GM12878 (cell line): ENCODE results near the gene TMEM176A. TPM values are rescaled to one million over a fixed set of nuclear protein-coding genes. Genes with fewer than 3 reads are reported as not detected.

Experiments
- ATAC-seq: fragments of 200-7000 bp; cut with Tn5 transposase; 3 replicates; pipeline ENCODE4 v1.9.1; 2020; ENCODE audit warnings: mild to moderate bottlenecking, moderate library complexity
- BruUV-seq: library from RNA; stranded (reverse); fragments of 400-500 nt; replicated peaks from 2 replicates; lab custom pipeline; 2021; lab: Mats Ljungman, UMichigan
- CTCF ChIA-PET: fragments of 300-600 bp; sonication (Branson Sonifier 250); formaldehyde crosslinking; extraction: SDS; loops from one replicate; lab custom pipeline; 2021; ENCODE audit warnings: inconsistent platforms; lab: Yijun Ruan, JAX
- POLR2A ChIA-PET: fragments of 350-600 bp; formaldehyde crosslinking; extraction: SDS; loops from one replicate; lab custom pipeline; 2021; ENCODE audit warnings: inconsistent platforms; lab: Charles Lee
- RAD21 ChIA-PET: fragments of 300-600 bp; sonication (Branson Sonifier 250); formaldehyde crosslinking; loops from one replicate; lab custom pipeline; 2023; ENCODE audit warnings: antibody characterized with exemption; ENCODE audit not compliant: unreplicated experiment; lab: Charles Lee
- SMC1A ChIA-PET: fragments of 300-600 bp; sonication (Branson Sonifier 250); formaldehyde crosslinking; loops from one replicate; lab custom pipeline; 2023; ENCODE audit not compliant: unreplicated experiment, uncharacterized antibody; lab: Charles Lee
- DNase-seq: peaks from one replicate; pipeline ENCODE4 v3.0.0-alpha.2; 2011; ENCODE audit warnings: low read depth, low spot score
- FAIRE-seq: peaks from 3 replicates; lab custom pipeline; 2011; peaks lifted over from hg19 to GRCh38; lab: Jason Lieb, UNC
- H2AFZ ChIP-seq: 2 replicates; pipeline ENCODE4 v1.6.0; 2011; ENCODE audit warnings: low read depth, low read length, control low read depth; ENCODE audit not compliant: control insufficient read depth
- H3K27ac ChIP-seq: 2 replicates; pipeline ENCODE4 v1.5.1; 2011; ENCODE audit warnings: control low read depth; ENCODE audit not compliant: control insufficient read depth, insufficient read depth
- H3K27me3 ChIP-seq, 2 experiments: replicated peaks in 1 of 2; 2 replicates each; pipeline versions ENCODE4 v1.6.0 to v1.6.1; 2011; ENCODE audit warnings: low read length in 1 of 2; ENCODE audit not compliant: control insufficient read depth in 2 of 2, insufficient read depth in 2 of 2
- H3K36me3 ChIP-seq, 2 experiments: 2 replicates each; pipeline ENCODE4 v1.5.1; 2011; ENCODE audit warnings: low read length in 1 of 2; ENCODE audit not compliant: control insufficient read depth in 2 of 2, insufficient read depth in 2 of 2
- H3K4me1 ChIP-seq: 2 replicates; pipeline ENCODE4 v1.6.1; 2011; ENCODE audit warnings: mild to moderate bottlenecking, low read length, moderate library complexity, mixed read lengths; ENCODE audit not compliant: control insufficient read depth, insufficient read depth
- H3K4me2 ChIP-seq: 2 replicates; pipeline ENCODE4 v1.6.0; 2011; ENCODE audit warnings: control low read depth; ENCODE audit not compliant: control insufficient read depth, insufficient read depth
- H3K4me3 ChIP-seq: fragments of 200-600 bp; sonication (generic); 2 replicates; pipeline ENCODE4 v1.5.1; 2016
- H3K79me2 ChIP-seq: 2 replicates; pipeline ENCODE4 v1.6.0; 2011; ENCODE audit warnings: low read length; ENCODE audit not compliant: control insufficient read depth, insufficient read depth
- H3K9ac ChIP-seq: 2 replicates; pipeline ENCODE4 v1.8.0; 2011; ENCODE audit warnings: low read length, control low read depth, mixed read lengths; ENCODE audit not compliant: control insufficient read depth, insufficient read depth
- H3K9me3 ChIP-seq: replicated peaks from 3 replicates; pipeline ENCODE4 v1.5.1; 2011; ENCODE audit warnings: mild to moderate bottlenecking, low read length; ENCODE audit not compliant: control insufficient read depth, insufficient read depth
- H4K20me1 ChIP-seq: 2 replicates; pipeline ENCODE4 v1.6.0; 2011; ENCODE audit not compliant: control insufficient read depth, insufficient read depth
- CBX3 ChIP-seq: fragments of 200-600 bp; sonication (generic); IDR thresholded peaks from 2 replicates; pipeline ENCODE4 v1.6.1; 2016; ENCODE audit warnings: low read depth, borderline replicate concordance
- EP300 ChIP-seq, 2 experiments: fragments of 150-350 bp in 1 of 2; IDR thresholded peaks; 2 replicates each; pipeline ENCODE4 v1.6.1; 2011 to 2012; ENCODE audit warnings: low read depth in 2 of 2, low read length in 2 of 2, borderline replicate concordance in 1 of 2, improper control_type of control experiment in 1 of 2, inconsistent platforms in 1 of 2; ENCODE audit not compliant: control insufficient read depth in 1 of 2
- LARP7 ChIP-seq: fragments of 450-650 bp; IDR thresholded peaks from 2 replicates; pipeline ENCODE4 v1.6.1; 2017; ENCODE audit warnings: mild to moderate bottlenecking
- NRF1 ChIP-seq: conservative IDR thresholded peaks from 2 replicates; pipeline ENCODE4 v1.6.1; 2011; ENCODE audit warnings: mild to moderate bottlenecking, low read depth, low read length, improper control_type of control experiment
- RFX5 ChIP-seq: IDR thresholded peaks from 2 replicates; pipeline ENCODE4 v1.6.1; 2011; ENCODE audit warnings: low read depth, low read length, improper control_type of control experiment
- SUPT20H ChIP-seq: IDR thresholded peaks from 2 replicates; pipeline ENCODE4 v1.6.1; 2011; ENCODE audit warnings: low read depth, mild to moderate bottlenecking, low read length, moderate library complexity, borderline replicate concordance; ENCODE audit not compliant: control insufficient read depth
- ZBED1 ChIP-seq: IDR thresholded peaks from 2 replicates; pipeline ENCODE4 v1.6.1; 2016; ENCODE audit warnings: borderline replicate concordance
- ZNF217 ChIP-seq: fragments of 450-650 bp; IDR thresholded peaks from 2 replicates; pipeline ENCODE4 v1.6.1; 2017; ENCODE audit warnings: antibody characterized with exemption, mild to moderate bottlenecking
- ZNF24 ChIP-seq: fragments of 450-650 bp; IDR thresholded peaks from 2 replicates; pipeline ENCODE4 v1.6.1; 2017; ENCODE audit warnings: antibody characterized with exemption, mild to moderate bottlenecking
- WGBS: methylation state at CpG from one replicate; pipeline ENCODE4 v1.1.6; 2016; ENCODE audit warnings: low lambda C conversion rate; ENCODE audit not compliant: insufficient replicate concordance, insufficient coverage; ENCODE audit errors: missing lambda C conversion rate; 5-methylcytosine and 5-hydroxymethylcytosine counted together
- in situ Hi-C: fragments of 300-500 bp; cut with MboI; formaldehyde crosslinking; loops from 9 replicates; pipeline ENCODE4 v1.14.3; 2018; ENCODE audit warnings: mixed read lengths
- intact Hi-C: fragments of 100-400 bp; cut with micrococcal nuclease; formaldehyde crosslinking; loops from one replicate; pipeline ENCODE4 v1.14.2; 2022; ENCODE audit not compliant: unreplicated experiment
- polyA plus RNA-seq, 11 experiments: library from polyadenylated mRNA; depleted of rRNA in 4 of 11; unstranded in 6 of 11; stranded (reverse) in 5 of 11; fragments of >200 nt; fragmentation: Nextera tagmentation in 4 of 11; fragmentation: Illumina TruSeq in 1 of 11; extraction: Ambion mirVana in 4 of 11; extraction: Trizol in 1 of 11; gene quantifications; 1 replicate in 1 of 11; 2 replicates in 10 of 11; pipeline versions ENCODE4 v1.2.1 to v1.2.3, GENCODE V29; 2011 to 2016; ENCODE audit warnings: inconsistent platforms in 2 of 11, missing spikeins in 2 of 11, low read depth in 1 of 11
- total RNA-seq, 4 experiments: library from RNA; depleted of rRNA in 3 of 4; stranded (reverse); fragments of >200 nt in 3 of 4; fragmentation: Illumina TruSeq in 1 of 4; extraction: Trizol in 1 of 4; gene quantifications; 2 replicates each; pipeline versions ENCODE4 v1.2.1 to v1.2.3, GENCODE V29; 2013 to 2021
- TF ChIP-seq, protein P1 (sequence below): fragments of 450-650 bp; IDR thresholded peaks from 2 replicates; pipeline ENCODE4 v1.6.1; 2018; ENCODE audit warnings: borderline replicate concordance, mild to moderate bottlenecking; ENCODE audit not compliant: partially characterized antibody
- TF ChIP-seq, protein P2 (sequence below): fragments of 450-650 bp; IDR thresholded peaks from 2 replicates; pipeline ENCODE4 v1.6.1; 2017; ENCODE audit warnings: borderline replicate concordance
- TF ChIP-seq, protein P3 (sequence below): fragments of 450-650 bp; IDR thresholded peaks from 2 replicates; pipeline ENCODE4 v1.6.1; 2017; ENCODE audit warnings: antibody characterized with exemption, mild to moderate bottlenecking, moderate library complexity
- TF ChIP-seq, protein P4 (sequence below): IDR thresholded peaks from 2 replicates; pipeline ENCODE4 v1.6.1; 2012; ENCODE audit warnings: mild to moderate bottlenecking, low read depth, low read length

TMEM176A gene
- total and polyA plus RNA-seq, 10 of the 15 experiments (the other 5 are each of a cell fraction or from before 2014, with no cell fraction given): not detected

DNA sequence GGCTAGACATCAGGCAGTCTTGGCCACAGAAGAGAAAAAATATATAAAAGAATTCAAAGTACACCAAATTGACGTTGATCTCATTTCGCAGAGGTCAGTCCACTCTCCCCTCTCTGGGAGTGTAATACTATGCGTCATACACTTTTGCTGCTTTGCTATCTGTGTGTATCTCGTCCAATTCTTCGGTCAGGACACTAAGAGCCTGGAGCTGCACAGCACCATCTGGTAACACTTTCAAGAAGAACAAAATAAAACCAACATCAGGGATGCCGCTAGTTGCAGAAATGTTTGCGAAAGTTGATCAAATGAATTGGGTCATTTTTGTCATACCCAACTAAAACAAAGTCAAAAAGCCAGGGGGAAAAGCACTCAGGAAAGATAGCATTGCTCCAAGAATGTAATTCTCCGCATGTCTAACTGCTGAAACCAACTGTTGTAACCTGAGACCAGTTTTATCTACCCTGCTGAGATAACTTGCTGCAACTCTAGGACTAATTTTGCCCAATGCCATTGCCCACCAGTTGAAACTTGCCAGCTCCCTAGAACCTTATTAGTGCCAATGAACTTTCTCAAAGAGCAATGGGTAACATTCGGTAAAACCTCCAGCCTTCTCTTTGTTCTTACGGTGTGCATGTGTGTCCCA is 23.0 kb downstream of the TMEM176A start:
- Histone ChIP-seq H3K9me3 (no peaks in the 10 kb centered on the region; the same call in 2 of the 3 replicates), H4K20me1 (no peaks in the 10 kb centered on the region), H3K27ac (no peak overlapping the region), H2AFZ (no peak overlapping the region), H3K4me3 (no peak overlapping the region), H3K4me1 (no peaks in the 10 kb centered on the region), H3K36me3 (no peaks in the 10 kb centered on the region), H3K9ac (no peak overlapping the region), H3K4me2 (no peak overlapping the region), H3K79me2 (no peaks in the 10 kb centered on the region), H3K27me3 (peaks cover 0 to 2% of the 10 kb centered on the region in 2 experiments; a peak in 2 of 4 replicates)
- DNase-seq (no peak), FAIRE-seq (no peak), ATAC-seq (no peak)
- CTCF ChIA-PET: interaction anchor here (0.7 to 1.1 kb wide), 2 partner anchors 19 to 75 kb away, joined by 3 read pairs; no protein-coding TSS in a partner anchor
- in situ Hi-C loops (no loop called here), intact Hi-C loops (no loop called here)
- SMC1A ChIA-PET: interaction anchor here (0.7 to 1.1 kb wide), 2 partner anchors 8 to 10 kb away, joined by 3 read pairs; no protein-coding TSS in a partner anchor
- RAD21 ChIA-PET: no interaction called here
- POLR2A ChIA-PET: no interaction called here
- BruUV-seq: no TSS peak
- 52% methylated on average over 10 of the region's 10 CpGs for WGBS
- TF ChIP-seq, protein P1, sequence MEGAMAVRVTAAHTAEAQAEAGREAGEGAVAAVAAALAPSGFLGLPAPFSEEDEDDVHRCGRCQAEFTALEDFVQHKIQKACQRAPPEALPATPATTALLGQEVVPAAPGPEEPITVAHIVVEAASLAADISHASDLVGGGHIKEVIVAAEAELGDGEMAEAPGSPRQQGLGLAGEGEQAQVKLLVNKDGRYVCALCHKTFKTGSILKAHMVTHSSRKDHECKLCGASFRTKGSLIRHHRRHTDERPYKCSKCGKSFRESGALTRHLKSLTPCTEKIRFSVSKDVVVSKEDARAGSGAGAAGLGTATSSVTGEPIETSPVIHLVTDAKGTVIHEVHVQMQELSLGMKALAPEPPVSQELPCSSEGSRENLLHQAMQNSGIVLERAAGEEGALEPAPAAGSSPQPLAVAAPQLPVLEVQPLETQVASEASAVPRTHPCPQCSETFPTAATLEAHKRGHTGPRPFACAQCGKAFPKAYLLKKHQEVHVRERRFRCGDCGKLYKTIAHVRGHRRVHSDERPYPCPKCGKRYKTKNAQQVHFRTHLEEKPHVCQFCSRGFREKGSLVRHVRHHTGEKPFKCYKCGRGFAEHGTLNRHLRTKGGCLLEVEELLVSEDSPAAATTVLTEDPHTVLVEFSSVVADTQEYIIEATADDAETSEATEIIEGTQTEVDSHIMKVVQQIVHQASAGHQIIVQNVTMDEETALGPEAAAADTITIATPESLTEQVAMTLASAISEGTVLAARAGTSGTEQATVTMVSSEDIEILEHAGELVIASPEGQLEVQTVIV: no peak
- no peak for TF ChIP-seq LARP7
- no peak for TF ChIP-seq CBX3
- TF ChIP-seq, protein P2, sequence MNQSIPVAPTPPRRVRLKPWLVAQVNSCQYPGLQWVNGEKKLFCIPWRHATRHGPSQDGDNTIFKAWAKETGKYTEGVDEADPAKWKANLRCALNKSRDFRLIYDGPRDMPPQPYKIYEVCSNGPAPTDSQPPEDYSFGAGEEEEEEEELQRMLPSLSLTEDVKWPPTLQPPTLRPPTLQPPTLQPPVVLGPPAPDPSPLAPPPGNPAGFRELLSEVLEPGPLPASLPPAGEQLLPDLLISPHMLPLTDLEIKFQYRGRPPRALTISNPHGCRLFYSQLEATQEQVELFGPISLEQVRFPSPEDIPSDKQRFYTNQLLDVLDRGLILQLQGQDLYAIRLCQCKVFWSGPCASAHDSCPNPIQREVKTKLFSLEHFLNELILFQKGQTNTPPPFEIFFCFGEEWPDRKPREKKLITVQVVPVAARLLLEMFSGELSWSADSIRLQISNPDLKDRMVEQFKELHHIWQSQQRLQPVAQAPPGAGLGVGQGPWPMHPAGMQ: no peak
- TF ChIP-seq, protein P3, sequence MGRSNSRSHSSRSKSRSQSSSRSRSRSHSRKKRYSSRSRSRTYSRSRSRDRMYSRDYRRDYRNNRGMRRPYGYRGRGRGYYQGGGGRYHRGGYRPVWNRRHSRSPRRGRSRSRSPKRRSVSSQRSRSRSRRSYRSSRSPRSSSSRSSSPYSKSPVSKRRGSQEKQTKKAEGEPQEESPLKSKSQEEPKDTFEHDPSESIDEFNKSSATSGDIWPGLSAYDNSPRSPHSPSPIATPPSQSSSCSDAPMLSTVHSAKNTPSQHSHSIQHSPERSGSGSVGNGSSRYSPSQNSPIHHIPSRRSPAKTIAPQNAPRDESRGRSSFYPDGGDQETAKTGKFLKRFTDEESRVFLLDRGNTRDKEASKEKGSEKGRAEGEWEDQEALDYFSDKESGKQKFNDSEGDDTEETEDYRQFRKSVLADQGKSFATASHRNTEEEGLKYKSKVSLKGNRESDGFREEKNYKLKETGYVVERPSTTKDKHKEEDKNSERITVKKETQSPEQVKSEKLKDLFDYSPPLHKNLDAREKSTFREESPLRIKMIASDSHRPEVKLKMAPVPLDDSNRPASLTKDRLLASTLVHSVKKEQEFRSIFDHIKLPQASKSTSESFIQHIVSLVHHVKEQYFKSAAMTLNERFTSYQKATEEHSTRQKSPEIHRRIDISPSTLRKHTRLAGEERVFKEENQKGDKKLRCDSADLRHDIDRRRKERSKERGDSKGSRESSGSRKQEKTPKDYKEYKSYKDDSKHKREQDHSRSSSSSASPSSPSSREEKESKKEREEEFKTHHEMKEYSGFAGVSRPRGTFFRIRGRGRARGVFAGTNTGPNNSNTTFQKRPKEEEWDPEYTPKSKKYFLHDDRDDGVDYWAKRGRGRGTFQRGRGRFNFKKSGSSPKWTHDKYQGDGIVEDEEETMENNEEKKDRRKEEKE: no peak
- no peak for TF ChIP-seq NRF1
- TF ChIP-seq ZNF24: no peak
- TF ChIP-seq, protein P4, sequence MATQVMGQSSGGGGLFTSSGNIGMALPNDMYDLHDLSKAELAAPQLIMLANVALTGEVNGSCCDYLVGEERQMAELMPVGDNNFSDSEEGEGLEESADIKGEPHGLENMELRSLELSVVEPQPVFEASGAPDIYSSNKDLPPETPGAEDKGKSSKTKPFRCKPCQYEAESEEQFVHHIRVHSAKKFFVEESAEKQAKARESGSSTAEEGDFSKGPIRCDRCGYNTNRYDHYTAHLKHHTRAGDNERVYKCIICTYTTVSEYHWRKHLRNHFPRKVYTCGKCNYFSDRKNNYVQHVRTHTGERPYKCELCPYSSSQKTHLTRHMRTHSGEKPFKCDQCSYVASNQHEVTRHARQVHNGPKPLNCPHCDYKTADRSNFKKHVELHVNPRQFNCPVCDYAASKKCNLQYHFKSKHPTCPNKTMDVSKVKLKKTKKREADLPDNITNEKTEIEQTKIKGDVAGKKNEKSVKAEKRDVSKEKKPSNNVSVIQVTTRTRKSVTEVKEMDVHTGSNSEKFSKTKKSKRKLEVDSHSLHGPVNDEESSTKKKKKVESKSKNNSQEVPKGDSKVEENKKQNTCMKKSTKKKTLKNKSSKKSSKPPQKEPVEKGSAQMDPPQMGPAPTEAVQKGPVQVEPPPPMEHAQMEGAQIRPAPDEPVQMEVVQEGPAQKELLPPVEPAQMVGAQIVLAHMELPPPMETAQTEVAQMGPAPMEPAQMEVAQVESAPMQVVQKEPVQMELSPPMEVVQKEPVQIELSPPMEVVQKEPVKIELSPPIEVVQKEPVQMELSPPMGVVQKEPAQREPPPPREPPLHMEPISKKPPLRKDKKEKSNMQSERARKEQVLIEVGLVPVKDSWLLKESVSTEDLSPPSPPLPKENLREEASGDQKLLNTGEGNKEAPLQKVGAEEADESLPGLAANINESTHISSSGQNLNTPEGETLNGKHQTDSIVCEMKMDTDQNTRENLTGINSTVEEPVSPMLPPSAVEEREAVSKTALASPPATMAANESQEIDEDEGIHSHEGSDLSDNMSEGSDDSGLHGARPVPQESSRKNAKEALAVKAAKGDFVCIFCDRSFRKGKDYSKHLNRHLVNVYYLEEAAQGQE: no peak
- no peak for TF ChIP-seq ZNF217
- TF ChIP-seq SUPT20H: no peak
- TF ChIP-seq ZBED1: no peak
- TF ChIP-seq RFX5: no peak
- TF ChIP-seq EP300 (IDR thresholded peaks at IDR 0.05; ENCODE audit: borderline replicate concordance in 1 of 2, control insufficient read depth in 1 of 2, low read depth in 2 of 2, low read length in 2 of 2): no peak
